GM12801 (cell line): Measurements from ENCODE around the gene CRY1.

ENCODE experiments used
- TF ChIP-seq, protein P1 (sequence below): IDR thresholded peaks from one replicate; pipeline ENCODE4 v1.5.1; 2011; ENCODE audit warnings: control low read depth; ENCODE audit not compliant: insufficient read length; ENCODE audit errors: extremely low read depth

Gene CRY1

DNA sequence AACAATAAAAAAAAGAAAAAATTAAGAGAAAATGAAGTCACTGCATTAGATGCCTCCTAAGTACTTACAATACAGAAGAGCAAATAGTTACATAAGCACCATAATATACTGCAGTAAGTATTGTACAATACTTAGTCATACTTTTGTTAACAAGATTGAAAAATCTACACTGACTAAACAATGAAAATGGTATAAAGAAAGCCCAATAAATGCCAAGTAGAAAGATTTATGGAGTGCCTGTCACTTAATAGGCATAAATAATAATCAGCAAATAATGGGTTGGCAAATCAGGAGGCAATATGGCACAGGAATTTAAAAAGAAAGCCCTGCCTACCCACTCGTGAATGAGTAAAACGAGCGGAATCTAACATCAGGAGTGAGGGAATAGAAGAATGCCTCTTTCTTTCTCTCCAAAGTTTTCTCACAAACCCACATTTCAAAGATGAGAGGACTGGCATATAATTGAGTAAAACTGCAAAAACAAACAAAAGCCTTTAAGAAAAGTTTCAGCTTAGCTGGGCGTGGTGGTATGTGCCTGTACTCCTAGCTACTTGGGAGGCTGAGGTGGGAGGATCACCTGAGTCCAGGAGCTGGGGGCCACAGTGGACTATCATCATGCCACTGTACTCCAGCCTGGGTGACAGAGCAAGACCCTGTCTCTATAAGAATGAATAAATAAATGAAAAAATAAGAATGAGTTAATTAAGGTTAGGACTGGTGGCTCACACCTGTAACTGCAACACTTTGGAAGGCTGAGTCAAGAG, 36.1 kb downstream of the CRY1 start:
- TF ChIP-seq, protein P1, sequence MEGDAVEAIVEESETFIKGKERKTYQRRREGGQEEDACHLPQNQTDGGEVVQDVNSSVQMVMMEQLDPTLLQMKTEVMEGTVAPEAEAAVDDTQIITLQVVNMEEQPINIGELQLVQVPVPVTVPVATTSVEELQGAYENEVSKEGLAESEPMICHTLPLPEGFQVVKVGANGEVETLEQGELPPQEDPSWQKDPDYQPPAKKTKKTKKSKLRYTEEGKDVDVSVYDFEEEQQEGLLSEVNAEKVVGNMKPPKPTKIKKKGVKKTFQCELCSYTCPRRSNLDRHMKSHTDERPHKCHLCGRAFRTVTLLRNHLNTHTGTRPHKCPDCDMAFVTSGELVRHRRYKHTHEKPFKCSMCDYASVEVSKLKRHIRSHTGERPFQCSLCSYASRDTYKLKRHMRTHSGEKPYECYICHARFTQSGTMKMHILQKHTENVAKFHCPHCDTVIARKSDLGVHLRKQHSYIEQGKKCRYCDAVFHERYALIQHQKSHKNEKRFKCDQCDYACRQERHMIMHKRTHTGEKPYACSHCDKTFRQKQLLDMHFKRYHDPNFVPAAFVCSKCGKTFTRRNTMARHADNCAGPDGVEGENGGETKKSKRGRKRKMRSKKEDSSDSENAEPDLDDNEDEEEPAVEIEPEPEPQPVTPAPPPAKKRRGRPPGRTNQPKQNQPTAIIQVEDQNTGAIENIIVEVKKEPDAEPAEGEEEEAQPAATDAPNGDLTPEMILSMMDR = no peak

DNA sequence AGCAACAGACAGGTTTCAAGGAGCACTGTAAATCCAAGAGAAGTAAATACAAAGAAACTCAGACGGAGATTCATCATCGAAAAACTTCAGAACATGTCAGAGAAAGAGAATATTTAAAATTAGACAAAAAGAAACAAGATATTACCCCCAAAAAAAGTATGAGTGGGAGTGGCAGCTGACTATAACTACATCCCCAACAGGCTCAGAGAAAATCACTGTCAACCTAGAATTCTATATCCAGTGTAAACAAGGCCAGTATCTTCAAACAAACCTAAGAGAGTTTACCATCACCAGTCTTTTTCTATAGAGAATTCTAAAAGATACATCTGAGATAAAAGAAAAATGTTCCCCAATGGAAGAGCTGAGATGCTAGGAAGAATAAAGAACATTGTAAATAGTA, 39.6 kb downstream of the CRY1 start:
- TF ChIP-seq, protein P1 = no peak

DNA sequence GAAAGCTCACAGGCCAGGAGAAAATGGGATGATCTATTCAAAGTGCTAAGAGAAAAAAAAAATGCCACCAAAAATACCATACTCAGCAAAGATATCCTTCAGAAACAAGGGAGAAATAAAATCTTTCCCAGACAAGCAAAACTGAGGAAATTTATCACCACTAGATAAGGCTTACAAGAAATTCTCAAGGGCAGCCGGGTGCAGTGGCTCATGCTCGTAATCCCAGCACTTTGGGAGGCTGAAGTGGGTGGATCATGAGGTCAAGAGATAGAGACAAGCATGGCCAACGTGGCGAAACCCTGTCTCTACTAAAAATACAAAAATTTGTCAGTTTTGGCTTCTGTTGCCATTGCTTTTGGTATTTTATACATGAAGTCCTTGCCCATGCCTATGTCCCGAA, 48.2 kb downstream of the CRY1 start:
- TF ChIP-seq, protein P1 = no peak

DNA sequence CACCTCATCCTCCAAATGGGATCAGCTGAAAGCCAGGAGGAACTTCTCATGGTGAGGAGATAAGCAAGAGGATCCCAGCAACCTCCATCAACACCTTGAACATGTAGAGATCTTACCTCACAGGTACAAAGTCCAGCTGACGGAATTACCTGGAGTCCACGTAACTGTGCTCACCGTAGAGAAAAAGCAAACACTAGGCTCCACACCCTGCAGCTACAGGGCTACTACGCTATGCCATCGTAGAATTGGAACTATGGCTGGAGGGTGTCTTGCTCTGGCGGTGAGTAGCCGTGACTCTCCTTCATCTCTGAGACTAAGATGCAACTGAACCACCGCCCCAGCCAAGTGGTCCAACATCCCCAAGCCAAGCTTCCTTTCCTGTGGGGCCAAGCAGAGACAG, 50.5 kb downstream of the CRY1 start:
- TF ChIP-seq, protein P1 = no peak

DNA sequence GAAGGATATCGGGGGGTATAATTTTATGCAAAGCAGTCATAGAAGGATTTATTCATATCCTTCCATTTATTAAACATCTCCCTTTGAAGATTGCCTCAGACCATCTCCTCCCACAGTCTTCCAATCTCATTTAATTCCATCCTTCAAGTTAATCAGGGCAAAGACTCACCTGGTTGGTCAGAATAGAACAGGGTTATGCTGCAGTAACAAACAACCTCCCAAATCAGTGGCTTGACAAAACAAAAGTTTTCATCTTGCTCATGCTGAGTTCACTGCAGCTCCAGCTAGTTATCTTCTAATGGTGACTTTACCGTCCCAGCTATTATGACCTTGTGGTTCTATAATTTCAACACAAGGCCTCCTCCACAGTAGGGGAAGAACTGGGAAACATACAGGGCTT, 57.6 kb downstream of the CRY1 start:
- TF ChIP-seq, protein P1 = no peak

DNA sequence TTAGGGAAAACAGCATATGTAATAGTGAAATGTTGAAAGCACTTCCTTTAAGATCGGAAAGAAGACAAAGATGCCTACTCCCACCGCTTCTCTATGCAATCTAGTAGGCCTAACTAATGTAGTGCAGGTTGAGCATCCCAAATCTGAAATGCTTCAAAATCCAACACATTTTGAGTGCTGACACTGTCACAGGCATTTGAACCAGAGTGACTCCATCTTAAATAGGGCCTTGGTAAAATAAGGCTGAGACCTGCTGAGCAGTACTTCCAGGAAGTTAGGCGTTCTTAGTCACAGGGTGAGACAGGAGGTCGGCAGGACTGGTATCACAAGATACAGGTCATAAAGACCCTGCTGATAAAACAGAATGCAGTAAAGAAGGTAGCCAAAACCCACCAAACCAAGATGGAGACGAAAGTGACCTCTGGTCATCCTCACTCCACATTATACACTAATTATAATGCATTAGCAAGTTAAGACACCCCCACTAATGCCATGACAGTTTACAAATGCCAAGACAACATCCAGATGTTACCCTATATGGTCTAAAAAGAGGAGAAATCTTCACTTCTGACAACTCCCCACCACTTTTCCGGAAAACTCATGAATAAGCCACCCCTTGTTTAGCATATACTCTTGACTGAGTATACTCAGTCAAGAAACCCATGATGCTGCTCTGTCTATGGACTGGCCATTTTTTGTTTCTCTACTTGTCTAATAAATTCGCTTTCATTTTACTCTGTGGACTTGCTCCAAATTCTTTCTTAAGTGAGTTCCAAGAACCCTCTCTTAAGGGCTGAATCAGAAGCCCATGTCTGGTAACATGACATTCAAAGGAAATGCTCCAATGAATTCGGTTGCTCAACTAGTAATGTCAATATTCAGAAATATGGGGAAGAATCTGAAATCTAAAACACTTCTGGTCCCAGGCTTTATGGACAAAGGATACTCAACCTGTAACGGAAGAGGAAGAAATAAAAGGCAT, 59.3 kb downstream of the CRY1 start:
- TF ChIP-seq, protein P1 = no peak

DNA sequence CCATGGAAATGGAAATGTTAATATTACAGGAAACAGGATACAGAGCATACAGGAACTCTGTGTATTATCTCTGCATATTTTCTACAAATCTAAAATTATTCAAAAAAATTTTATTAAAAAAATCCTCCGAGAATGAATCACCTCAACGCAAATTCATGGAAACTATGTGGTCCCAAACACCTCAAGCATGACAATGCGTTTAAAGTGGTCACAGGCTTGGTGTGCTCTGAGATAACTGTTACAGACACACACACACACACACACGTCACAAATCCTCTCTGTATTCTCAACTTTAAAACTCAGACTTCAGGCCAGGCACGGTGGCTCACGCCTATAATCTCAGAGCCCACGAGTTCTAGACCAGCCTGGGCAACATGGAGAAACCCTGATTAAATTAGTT, 61.1 kb downstream of the CRY1 start:
- TF ChIP-seq, protein P1 = no peak
